ENCODE measurements around the gene NPHP4. TPM values are rescaled to one million over a fixed set of nuclear protein-coding genes. Genes with fewer than 3 reads are reported as not detected.

Gene NPHP4
- total RNA-seq, 6 experiments from 2014 or later = 5.0 to 6.8 (median 6.0) TPM

DNA sequence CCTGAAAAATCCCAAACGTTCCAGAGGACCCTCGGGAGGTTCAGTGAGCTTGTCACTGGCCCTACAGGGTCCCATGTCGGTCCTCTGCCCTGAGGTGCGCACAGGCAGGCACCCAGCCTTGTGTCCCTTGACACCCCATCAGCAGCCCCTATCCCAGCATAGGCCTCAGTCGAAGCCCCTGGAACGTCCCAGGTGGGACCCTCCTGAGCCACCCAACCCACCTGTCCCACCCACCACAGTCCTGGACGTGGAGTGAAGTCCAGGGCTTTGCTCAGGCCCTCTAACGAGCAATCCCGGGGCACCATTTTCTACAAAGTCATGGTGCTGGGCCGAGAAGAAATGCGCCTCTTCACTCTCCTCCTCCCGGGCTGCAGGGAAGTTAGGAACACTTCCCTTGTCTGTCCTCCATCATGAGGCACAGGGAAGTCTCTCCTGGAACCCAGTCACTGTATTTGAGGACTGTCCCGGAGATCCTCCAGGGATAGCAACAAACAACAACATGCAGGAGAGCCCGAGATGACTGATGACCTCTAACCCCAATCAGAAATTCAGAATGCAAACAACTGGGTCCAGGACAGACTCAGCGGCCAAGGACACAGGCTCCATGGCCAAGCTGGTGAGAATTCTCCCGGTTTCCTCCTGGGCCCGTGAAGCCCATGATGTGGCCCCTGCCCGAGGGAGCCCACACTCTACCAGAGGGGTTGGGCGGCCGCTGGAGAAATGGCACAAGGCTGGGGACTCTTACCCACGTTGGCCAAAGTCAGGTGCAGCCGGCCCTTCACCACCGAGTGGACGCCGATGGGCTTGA lies 105.5 kb downstream of the NPHP4 start:
- H3K4me3 Mint-ChIP-seq = no peak overlapping the region
- H3K27me3 Mint-ChIP-seq (ENCODE audit: insufficient read depth) = peaks cover 3% of the 10 kb centered on the region
- peaks cover 6% of the 10 kb centered on the region for H3K4me1 Mint-ChIP-seq (ENCODE audit: low read depth)
- DNase-seq = no peak
- peaks cover 10% of the 10 kb centered on the region for H3K36me3 Mint-ChIP-seq (ENCODE audit: low read depth)
- H3K27ac Mint-ChIP-seq = no peak overlapping the region
- no peaks in the 10 kb centered on the region for H3K9me3 Mint-ChIP-seq
- TF ChIP-seq, protein P1, sequence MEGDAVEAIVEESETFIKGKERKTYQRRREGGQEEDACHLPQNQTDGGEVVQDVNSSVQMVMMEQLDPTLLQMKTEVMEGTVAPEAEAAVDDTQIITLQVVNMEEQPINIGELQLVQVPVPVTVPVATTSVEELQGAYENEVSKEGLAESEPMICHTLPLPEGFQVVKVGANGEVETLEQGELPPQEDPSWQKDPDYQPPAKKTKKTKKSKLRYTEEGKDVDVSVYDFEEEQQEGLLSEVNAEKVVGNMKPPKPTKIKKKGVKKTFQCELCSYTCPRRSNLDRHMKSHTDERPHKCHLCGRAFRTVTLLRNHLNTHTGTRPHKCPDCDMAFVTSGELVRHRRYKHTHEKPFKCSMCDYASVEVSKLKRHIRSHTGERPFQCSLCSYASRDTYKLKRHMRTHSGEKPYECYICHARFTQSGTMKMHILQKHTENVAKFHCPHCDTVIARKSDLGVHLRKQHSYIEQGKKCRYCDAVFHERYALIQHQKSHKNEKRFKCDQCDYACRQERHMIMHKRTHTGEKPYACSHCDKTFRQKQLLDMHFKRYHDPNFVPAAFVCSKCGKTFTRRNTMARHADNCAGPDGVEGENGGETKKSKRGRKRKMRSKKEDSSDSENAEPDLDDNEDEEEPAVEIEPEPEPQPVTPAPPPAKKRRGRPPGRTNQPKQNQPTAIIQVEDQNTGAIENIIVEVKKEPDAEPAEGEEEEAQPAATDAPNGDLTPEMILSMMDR (IDR thresholded peaks at IDR 0.05) = no peak

DNA sequence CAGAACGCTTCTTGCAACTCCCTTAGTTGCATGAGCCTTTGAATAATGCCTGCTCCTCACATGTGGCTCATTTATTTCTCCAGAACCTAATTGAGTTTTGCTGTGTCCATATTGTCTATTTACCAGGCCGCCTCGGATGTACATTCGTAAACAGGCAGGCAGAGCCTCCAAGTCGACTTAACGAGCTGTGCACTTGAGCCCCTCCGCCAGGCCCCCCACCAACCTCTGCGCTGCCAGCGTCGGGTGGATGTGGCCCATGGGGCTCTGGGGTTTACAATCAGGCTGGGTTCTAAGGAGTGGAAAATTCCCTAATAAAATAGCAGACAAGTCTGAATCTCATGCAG lies 106.1 kb downstream of the NPHP4 start:
- H3K4me3 Mint-ChIP-seq = no peak overlapping the region
- peaks cover 17% of the 10 kb centered on the region for H3K36me3 Mint-ChIP-seq (ENCODE audit: low read depth)
- H3K9me3 Mint-ChIP-seq = no peaks in the 10 kb centered on the region
- no peak overlapping the region for H3K27ac Mint-ChIP-seq
- H3K4me1 Mint-ChIP-seq (ENCODE audit: low read depth) = no peaks in the 10 kb centered on the region
- TF ChIP-seq, protein P1 (IDR thresholded peaks at IDR 0.05) = no peak
- no peak for DNase-seq
- peaks cover 3% of the 10 kb centered on the region for H3K27me3 Mint-ChIP-seq (ENCODE audit: insufficient read depth)

DNA sequence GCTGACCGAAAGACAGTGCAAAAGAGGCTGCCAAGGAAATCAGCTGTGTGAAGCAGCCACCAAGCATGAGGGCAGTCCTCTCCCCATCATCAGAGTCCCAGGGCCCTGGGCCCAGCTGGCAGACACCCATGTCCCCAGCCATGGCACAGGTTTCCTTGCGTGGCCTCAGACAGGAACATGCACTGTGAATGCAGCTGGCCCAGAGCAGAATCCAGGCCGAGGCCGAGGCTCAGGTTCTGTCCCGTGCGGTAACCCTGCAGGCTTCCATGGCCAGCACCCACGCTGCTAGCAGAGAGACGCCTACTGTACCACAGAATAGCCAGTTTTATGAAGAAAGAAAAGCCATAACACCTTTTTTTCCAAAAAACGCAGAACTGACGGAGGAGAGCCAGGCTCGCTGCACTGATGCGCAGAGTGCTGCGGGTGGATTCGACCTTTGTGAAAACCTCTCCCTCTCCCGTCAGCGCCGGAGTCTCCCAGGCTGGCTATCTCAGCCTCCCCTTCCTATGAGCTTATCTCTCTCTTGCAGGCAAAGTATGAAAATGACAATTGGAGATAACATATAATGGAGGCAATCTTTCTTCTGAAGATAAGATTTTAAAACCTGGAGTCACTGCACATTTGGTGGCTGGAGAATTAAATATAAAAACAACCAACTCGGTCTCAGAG lies 106.6 kb downstream of the NPHP4 start:
- TF ChIP-seq, protein P1 (IDR thresholded peaks at IDR 0.05) = no peak
- no peak for DNase-seq
- H3K27me3 Mint-ChIP-seq (ENCODE audit: insufficient read depth) = peaks cover 3% of the 10 kb centered on the region
- H3K4me3 Mint-ChIP-seq = no peak overlapping the region
- peaks cover 22% of the 10 kb centered on the region for H3K36me3 Mint-ChIP-seq (ENCODE audit: low read depth)
- no peaks in the 10 kb centered on the region; the same call in 1 of the 2 replicates for H3K9me3 Mint-ChIP-seq
- no peaks in the 10 kb centered on the region for H3K4me1 Mint-ChIP-seq (ENCODE audit: low read depth)
- H3K27ac Mint-ChIP-seq = no peak overlapping the region

DNA sequence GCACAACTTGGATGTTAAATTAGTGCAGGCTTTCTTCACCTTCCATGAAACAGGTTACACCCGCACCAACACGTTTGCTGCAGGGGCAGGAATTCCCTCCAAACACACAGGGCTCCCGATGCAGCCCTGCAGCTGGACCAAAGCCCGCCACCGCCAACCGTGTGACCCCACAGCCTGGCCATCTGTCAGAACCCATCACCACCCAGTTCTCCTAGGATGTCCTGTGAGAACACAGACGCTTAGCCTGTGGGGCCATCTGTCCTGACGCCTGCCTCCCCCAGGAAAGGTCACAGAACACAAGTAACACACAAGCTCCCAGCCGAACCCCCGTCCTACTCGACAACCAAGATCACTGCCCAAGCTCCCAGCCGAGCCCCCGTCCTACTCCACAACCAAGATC lies 108.1 kb downstream of the NPHP4 start:
- Mint-ChIP-seq H3K27ac (no peak overlapping the region), H3K4me1 (ENCODE audit: low read depth) (no peaks in the 10 kb centered on the region), H3K9me3 (peaks cover 13% of the 10 kb centered on the region; the same call in 1 of the 2 replicates), H3K27me3 (ENCODE audit: insufficient read depth) (peaks cover 3% of the 10 kb centered on the region), H3K36me3 (ENCODE audit: low read depth) (peaks cover 37% of the 10 kb centered on the region), H3K4me3 (no peak overlapping the region)
- TF ChIP-seq, protein P1 (IDR thresholded peaks at IDR 0.05) = no peak
- DNase-seq = no peak

DNA sequence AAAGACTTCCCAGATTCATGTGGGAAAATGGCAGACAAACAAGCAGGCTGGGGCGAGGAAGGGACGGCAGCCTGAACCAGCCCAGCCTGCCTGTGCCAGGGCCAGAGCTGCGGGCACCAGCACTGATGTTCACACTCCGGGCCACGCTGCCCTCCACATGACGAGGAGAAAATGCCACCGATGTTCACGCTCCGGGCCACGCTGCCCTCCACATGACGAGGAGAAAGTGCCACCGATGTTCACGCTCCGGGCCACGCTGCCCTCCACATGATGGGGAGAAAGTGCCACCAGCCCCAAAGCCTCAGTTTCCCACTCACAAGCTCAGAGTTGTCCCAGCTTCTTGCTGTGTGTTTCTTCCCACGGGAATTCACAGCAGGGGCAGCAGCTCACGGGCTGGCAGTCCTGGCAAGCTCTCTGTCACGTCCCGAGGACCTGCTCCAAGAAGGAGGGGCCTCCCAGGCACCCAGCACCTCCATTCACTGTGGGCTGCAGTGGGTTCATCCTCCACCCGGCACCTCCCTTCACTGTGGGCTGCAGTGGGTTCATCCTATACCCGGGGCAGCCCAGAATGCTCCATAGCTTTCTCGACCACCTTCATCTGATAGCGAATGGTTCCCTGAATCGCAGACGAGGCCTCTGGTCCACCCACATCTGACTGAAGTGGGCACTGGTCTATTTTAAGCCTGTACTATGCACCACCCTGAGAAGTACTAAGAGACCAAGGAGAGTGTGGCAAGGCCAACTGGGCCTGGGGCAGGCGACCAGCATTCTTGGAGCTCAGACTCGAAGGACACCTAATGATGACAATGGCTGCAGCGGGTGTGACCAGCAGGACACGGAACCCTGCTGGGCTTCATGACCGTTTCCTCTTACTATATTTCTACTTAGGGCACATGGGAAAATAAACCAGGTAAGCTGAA lies 108.8 kb downstream of the NPHP4 start:
- TF ChIP-seq, protein P1 (IDR thresholded peaks at IDR 0.05) = no peak
- no peak for DNase-seq
- H3K27me3 Mint-ChIP-seq (ENCODE audit: insufficient read depth) = peaks cover 3% of the 10 kb centered on the region
- peaks cover 40% of the 10 kb centered on the region for H3K36me3 Mint-ChIP-seq (ENCODE audit: low read depth)
- no peak overlapping the region for H3K27ac Mint-ChIP-seq
- H3K9me3 Mint-ChIP-seq = peaks cover 13% of the 10 kb centered on the region; the same call in 1 of the 2 replicates
- H3K4me1 Mint-ChIP-seq (ENCODE audit: low read depth) = no peaks in the 10 kb centered on the region
- no peak overlapping the region for H3K4me3 Mint-ChIP-seq
